Lung (tissue), 12 donors: ENCODE results near the gene NOL8. TPM values are rescaled to one million over a fixed set of nuclear protein-coding genes. Genes with fewer than 3 reads are reported as not detected.
A peak's percentile ranks its signal among the peaks of the same experiment; 100 is the strongest.

ENCODE experiments used
- ATAC-seq: fragments of 200-7000 bp; cut with Tn5 transposase; one replicate; pipeline ENCODE4 v1.9.1; 2020; ENCODE audit warnings: moderate number of reproducible peaks; ENCODE audit not compliant: insufficient read depth, low FRiP score
- DNase-seq, 3 donors: peaks; one replicate each; pipeline ENCODE4 v3.0.0-alpha.2; 2013 to 2017
- H3K27ac ChIP-seq, 2 donors: one replicate each; pipeline ENCODE4 v1.5.1; 2013; ENCODE audit warnings: mild to moderate bottlenecking in 2 of 2, moderate library complexity in 2 of 2, control low read depth in 1 of 2, inconsistent platforms in 1 of 2, low read depth in 1 of 2, low read length in 1 of 2
- H3K27me3 ChIP-seq, 3 donors: one replicate each; pipeline ENCODE4 v1.5.1; 2013; ENCODE audit warnings: low read length in 2 of 3; ENCODE audit not compliant: control insufficient read depth in 3 of 3, insufficient read depth in 3 of 3
- H3K36me3 ChIP-seq, 4 donors: one replicate each; pipeline ENCODE4 v1.5.1; 2013; ENCODE audit warnings: low read length in 4 of 4, mild to moderate bottlenecking in 1 of 4, moderate library complexity in 1 of 4; ENCODE audit not compliant: control insufficient read depth in 4 of 4, insufficient read depth in 4 of 4
- H3K4me1 ChIP-seq, 5 donors: one replicate each; pipeline ENCODE4 v1.5.1; 2013; ENCODE audit warnings: low read length in 5 of 5, mild to moderate bottlenecking in 2 of 5, moderate library complexity in 1 of 5; ENCODE audit not compliant: control insufficient read depth in 5 of 5, insufficient read depth in 5 of 5
- H3K4me3 ChIP-seq: one replicate; pipeline ENCODE4 v1.5.1; 2013; ENCODE audit warnings: mild to moderate bottlenecking, control low read depth, moderate library complexity
- H3K9ac ChIP-seq, 2 donors: one replicate each; pipeline ENCODE4 v1.5.1; 2013; ENCODE audit warnings: low read length in 2 of 2, control low read depth in 1 of 2; ENCODE audit not compliant: insufficient read depth in 1 of 2
- H3K9me3 ChIP-seq, 4 donors: one replicate each; pipeline ENCODE4 v1.5.1; 2013; ENCODE audit warnings: low read length in 3 of 4, mild to moderate bottlenecking in 1 of 4, moderate library complexity in 1 of 4; ENCODE audit not compliant: control insufficient read depth in 4 of 4, insufficient read depth in 3 of 4
- WGBS, 2 donors: extraction: QIAGEN DNeasy Blood & Tissue Kit; methylation state at CpG; one replicate each; pipeline ENCODE4 v1.1.7; 2013; 5-methylcytosine and 5-hydroxymethylcytosine counted together
- polyA plus RNA-seq, 2 donors: library from polyadenylated mRNA; stranded (reverse); fragments of 200-250 nt; gene quantifications; one replicate each; pipeline ENCODE4 v1.2.1, GENCODE V29; 2013
- total RNA-seq, 2 donors: library from RNA; depleted of rRNA in 1 of 2; stranded (reverse); fragments of >200 nt in 1 of 2; gene quantifications; one replicate each; pipeline ENCODE4 v1.2.1, GENCODE V29; 2014 to 2021
- TF ChIP-seq, protein P1 (sequence below): IDR thresholded peaks from 2 replicates; pipeline ENCODE4 v1.5.1; 2012; ENCODE audit warnings: mild to moderate bottlenecking; ENCODE audit errors: control extremely low read depth, extremely low read depth
- donor health status: control.
- donor health status: control.
- donor health status: Bipolar disorder and iron deficiency.
- donor health status: healthy.
- donor health status: DM: yes; HTN: yes; CAD: no.

The NOL8 gene
- total and polyA plus RNA-seq, 4 donors: 14.1 to 42.0 (median 26.3) TPM

DNA sequence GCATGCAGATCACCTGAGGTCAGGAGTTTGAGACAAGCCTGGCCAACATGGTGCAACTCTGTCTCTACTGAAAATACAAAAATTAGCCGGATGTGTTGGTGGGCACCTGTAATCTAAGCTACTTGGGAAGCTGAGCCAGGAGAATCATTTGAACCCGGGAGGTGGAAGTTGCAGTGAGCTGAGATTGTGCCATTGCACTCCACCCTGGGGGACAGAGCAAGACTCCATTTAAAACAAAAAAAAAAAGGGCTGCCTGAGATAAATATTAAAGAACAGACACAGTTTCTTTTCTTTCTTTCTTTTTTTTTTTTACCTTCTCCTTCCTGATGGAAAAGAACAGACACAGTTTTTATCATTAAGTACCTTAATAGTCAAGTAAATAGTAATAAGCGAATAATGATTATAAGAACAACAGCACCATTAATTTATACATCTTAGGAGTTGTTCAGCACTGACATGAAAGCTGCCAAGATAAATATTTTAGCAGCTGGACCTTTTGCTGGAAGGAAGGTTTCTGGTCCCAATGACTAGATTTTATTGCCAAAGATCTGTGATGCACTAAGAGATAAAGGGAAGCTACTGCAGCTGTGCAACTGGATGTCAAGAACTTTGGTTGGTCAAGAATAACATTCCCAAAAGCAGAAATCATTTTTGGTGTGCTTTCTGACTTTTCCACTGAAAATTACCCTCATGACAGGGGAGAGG, 7.6 kb upstream of the NOL8 start:
- no peak for ATAC-seq
- Histone ChIP-seq H3K4me3 (no peak overlapping the region), H3K27me3 (no peaks in the 10 kb centered on the region), H3K9me3 (no peaks in the 10 kb centered on the region), H3K36me3 (peaks cover 0 to 3% (median under 1%) of the 10 kb centered on the region in 4 donors), H3K9ac (no peak overlapping the region), H3K4me1 (no peaks in the 10 kb centered on the region), H3K27ac (peak overlapping the region in 1 of 2 donors; percentile 10)
- TF ChIP-seq, protein P1, sequence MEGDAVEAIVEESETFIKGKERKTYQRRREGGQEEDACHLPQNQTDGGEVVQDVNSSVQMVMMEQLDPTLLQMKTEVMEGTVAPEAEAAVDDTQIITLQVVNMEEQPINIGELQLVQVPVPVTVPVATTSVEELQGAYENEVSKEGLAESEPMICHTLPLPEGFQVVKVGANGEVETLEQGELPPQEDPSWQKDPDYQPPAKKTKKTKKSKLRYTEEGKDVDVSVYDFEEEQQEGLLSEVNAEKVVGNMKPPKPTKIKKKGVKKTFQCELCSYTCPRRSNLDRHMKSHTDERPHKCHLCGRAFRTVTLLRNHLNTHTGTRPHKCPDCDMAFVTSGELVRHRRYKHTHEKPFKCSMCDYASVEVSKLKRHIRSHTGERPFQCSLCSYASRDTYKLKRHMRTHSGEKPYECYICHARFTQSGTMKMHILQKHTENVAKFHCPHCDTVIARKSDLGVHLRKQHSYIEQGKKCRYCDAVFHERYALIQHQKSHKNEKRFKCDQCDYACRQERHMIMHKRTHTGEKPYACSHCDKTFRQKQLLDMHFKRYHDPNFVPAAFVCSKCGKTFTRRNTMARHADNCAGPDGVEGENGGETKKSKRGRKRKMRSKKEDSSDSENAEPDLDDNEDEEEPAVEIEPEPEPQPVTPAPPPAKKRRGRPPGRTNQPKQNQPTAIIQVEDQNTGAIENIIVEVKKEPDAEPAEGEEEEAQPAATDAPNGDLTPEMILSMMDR: no peak
- DNase-seq: no peak
- WGBS, 2 donors: 79 to 85% methylated on average over 3 of the region's 3 CpGs

DNA sequence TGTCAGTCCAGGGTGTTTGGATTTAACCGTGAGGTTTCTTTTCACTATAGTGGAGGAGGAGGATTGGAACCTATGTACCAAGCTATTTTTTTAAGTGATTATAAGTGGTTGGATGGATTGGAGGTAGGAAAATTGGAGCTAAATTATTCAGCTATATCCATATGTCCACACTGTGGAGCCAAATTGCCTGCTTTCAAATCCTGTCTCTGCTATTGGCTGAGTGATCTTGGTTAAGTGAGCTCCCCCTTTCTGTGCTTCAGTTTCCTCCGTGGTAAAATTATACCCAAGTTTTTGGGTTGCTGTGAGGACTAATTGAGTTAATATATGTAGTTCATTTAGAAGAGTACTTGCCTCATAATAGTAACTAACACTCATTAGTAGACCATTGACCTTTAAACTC, 3.1 kb upstream of the NOL8 start:
- peak in 2 of 3 donors; percentile 55 to 64 for DNase-seq
- H3K27me3 ChIP-seq: no peaks in the 10 kb centered on the region
- peaks cover 0 to 17% (median 4%) of the 10 kb centered on the region in 5 donors for H3K4me1 ChIP-seq
- no peak overlapping the region for H3K9ac ChIP-seq
- H3K4me3 ChIP-seq: no peak overlapping the region
- H3K9me3 ChIP-seq: no peaks in the 10 kb centered on the region
- H3K27ac ChIP-seq: no peak overlapping the region
- TF ChIP-seq, protein P1: no peak
- 44 to 47% methylated on average over 2 of the region's 2 CpGs for WGBS, 2 donors
- peaks cover 0 to 4% (median 2%) of the 10 kb centered on the region in 4 donors for H3K36me3 ChIP-seq
- ATAC-seq: no peak

DNA sequence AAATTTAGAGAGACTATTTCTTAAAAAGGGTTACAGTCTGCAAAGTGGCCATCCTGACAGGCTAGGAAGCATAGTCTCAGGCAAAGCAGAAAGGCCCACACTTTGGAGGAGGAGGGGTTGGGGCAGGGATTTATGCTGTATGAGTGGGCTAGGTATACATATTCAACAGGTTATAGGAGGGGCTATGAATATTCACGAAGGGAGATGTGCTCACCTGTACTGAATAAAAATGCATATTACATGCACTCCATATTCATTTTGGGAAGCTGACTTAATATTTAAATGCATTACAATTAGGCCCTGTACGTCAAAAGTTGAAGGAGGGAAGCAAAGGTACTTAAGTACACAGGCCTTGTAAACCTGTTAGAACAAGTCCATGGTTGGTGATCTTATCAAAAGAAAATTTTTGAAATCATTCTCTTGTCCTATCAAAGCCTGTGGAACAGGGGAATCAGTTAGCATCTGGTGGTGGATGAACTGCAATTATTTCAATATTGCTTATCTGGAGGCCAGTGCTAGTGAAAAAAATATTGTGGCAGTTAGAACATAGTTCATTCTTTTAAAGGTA, 2.2 kb upstream of the NOL8 start:
- TF ChIP-seq, protein P1: no peak
- WGBS, 2 donors: 73 to 79% methylated on average over 2 of the region's 2 CpGs
- no peaks in the 10 kb centered on the region for H3K27me3 ChIP-seq
- H3K4me3 ChIP-seq: no peak overlapping the region
- H3K36me3 ChIP-seq: peaks cover 0 to 10% (median 7%) of the 10 kb centered on the region in 4 donors
- peaks cover 0 to 17% (median 4%) of the 10 kb centered on the region in 5 donors for H3K4me1 ChIP-seq
- no peak overlapping the region for H3K9ac ChIP-seq
- no peaks in the 10 kb centered on the region for H3K9me3 ChIP-seq
- DNase-seq: no peak
- H3K27ac ChIP-seq: no peak overlapping the region
- no peak for ATAC-seq
